Stimulated activated CD8-positive, alpha-beta memory T cell treated with anti-CD3 and anti-CD28 coated beads, Interleukin-2, amount 100 ng/mL, for 48 hours (primary cell): ENCODE results near the gene ATXN7L2.
A peak's percentile ranks its signal among the peaks of the same experiment; 100 is the strongest.

Source experiments
- DNase-seq, 2 donors: peaks; one replicate each; pipeline ENCODE4 v3.0.0-alpha.2; 2020; ENCODE audit warnings: low read depth in 2 of 2

ATXN7L2 gene

DNA sequence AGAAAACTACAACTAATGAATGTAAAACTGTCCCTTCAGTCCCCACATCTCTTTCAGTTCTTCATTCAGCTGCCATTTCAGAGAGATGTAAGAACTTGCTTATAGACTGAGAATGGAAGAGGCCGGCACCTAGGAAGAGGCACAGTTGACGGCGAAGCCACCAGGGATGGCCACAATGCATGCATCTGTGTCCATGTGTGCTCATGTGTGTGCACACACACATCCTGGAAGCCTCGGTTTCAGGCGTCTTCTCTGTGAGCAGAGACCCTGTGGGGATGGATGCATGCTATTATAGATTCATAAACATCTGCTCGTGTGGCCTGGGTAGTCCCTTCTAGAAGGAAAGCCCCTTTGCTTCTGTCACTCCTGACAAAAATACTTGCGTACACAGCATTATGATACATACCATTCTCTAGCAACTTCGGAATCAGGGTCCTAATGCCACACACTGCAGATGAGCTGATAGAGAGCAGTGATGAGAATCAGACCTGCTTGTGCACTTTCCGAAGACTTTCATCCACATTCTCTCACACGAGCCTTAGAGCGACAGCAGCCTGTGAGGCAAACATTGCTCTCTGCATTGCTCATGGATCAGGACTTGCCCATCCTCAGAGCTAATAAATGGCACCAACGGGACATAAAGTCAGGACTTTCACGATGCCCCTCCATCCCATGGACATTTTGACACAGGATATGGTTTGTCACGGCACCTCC, 43.5 kb downstream of the ATXN7L2 start:
- no peak for DNase-seq

DNA sequence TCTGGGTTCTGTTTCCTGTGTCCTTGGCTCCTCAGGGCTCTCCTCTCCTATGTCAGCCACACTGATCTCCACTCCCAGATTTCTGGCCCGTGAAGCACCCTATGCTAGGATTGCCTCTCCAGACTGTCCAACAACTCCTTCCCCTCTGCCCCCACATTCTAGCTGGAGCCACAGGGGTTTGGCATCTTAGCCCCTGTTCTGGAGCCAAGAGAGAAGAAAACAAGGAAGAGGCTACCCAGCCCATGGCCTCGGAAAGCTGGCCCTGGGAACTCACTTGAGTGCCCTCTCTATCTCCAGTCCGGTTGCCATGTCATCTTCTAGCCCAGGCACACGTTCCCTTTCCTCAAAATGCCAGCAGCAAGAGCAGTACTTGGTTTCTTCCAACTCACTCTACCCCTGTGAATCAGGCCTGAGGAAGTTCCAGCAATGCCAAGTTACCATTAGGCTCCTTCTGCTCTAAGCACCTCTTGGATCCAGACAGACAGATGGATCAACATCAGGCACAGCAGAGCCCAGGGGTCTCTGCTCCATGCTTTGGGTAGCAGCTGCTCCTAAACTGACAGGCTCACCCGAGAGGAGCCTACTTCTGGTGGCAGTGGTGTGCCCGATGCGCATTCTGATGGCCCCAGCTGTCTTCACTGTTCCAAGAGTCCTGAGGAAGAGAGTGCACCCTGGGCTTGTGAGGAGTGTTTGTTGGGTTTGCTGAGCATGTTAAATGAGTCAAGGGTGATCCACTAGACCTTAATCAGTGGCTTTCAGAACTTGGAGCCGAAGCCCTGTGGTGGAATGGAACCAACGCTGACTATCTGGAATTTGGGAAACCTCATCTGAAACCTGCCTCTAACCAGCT, 44.4 kb downstream of the ATXN7L2 start:
- DNase-seq = no peak

DNA sequence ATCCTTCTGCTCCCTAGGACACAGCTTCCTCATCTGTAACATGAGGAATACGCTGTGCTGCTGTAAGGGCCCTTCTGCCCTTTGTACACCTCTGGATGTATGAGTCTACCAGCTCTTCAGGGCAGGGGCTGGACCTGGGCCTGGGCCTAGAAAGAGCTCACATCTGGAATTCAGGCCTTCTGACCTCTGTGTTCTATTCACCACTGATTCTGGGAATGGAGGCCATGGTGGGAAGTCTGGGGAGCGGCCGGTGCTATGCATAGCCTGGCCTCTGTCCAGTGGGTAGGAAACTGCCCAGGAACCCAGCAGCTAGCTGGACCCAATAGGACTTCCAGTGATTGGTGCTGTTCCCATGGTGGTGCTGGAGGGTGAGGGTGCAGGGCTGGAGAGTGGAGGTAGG, 45.0 kb downstream of the ATXN7L2 start:
- no peak for DNase-seq

DNA sequence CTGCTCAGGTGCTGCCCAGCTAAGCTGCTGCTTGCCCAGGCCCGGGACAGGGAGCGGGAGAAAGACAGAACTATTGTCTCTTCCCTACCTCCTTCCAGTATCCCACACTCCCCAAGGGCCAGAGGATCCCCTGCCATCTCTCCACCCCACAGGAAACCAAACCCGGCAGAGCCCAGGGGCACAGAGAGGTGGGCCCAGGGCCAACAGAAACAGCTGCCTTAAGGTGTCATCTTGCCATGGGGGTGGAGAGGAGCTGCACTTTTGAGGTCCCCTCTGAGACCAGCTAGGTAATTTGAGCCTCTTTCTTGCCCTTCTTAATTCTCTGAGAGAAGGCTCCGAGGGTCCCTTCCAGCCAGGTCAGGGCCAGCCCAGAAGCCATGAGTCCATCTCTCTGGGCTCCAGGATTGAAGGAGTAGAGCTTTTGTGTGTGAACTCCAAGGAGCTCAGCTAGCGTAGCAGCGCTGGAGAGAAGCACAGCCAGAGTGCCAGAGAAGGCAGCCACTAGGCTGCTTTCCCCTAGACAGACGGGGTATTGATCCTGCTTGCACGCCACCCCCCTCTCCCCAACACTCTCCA, 46.3 kb downstream of the ATXN7L2 start:
- DNase-seq = no peak

DNA sequence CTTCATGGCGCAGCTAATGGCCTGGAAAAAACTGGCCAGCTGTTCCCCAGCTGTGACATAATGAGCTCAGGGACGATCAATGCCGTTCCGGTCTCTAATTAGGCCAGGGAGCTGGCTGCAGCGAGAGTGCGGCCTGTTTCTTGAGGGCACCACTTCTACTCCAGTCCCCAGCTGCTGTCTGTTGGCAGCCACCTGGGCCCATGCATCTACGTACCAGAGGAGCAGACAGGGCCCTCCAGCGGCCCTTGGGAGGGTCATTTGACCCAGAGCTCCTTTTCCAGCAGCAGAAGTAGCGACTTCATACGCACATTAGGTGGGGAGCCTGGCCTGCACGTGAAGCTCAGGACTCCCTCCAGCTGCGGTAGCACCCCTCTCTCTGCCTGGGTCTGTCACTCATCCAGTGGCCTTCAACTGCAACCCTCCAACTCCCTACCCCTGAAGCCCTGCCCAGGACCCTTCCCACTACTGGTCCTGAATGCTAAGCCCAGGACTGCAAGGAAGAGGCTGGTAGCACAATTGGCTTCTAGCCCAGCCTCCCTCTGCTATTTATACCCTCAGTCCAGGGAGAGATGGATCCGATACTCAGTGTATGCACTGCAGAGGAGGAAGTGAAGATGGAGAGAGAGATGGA, 46.9 kb downstream of the ATXN7L2 start:
- no peak for DNase-seq

DNA sequence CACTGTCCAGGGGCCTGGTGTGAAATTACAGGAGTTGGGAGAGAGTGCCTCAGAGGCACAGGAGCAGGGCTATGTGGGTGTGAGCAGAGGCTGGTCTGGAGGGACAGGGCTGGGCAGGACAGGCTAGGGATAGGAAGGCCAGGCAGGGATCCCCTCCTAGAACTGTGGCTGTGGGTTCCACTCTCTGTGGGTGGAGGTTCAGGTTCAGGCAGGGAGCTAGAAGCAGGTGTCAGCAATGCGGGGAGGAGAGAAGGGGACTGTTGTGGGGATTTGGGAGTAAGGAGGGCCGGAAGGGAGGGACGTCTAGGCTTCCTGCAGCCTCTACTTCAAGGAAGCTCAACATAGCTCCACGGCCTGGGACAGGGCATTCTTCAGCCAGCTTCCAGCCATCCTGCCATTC, 47.7 kb downstream of the ATXN7L2 start:
- DNase-seq = no peak

DNA sequence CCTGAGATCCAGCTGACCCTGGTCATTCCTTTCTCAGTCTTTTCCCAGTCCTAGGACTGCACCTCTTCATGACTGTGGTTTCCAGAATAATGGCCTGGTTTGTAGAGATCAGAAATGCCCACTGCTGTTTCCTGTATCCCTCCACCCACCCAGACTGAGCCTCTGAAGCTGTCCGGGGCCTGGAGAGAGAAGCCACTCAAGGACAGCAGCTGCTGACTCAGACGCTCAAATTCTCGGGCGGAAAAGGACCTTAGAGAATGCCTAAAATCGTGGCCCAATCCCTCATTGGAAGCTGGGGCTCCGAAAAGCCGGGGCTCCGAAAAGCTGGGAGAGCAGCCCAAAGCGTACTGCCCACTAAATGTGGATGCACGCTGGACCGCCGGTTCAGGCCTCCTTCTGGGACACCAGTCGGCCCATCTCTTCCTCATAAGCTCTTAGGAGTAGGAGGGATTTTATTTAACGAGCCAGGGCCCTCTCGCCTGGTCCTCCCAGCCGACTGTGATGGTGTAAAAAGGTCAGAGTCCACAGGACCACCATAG, 48.2 kb downstream of the ATXN7L2 start:
- no peak for DNase-seq

DNA sequence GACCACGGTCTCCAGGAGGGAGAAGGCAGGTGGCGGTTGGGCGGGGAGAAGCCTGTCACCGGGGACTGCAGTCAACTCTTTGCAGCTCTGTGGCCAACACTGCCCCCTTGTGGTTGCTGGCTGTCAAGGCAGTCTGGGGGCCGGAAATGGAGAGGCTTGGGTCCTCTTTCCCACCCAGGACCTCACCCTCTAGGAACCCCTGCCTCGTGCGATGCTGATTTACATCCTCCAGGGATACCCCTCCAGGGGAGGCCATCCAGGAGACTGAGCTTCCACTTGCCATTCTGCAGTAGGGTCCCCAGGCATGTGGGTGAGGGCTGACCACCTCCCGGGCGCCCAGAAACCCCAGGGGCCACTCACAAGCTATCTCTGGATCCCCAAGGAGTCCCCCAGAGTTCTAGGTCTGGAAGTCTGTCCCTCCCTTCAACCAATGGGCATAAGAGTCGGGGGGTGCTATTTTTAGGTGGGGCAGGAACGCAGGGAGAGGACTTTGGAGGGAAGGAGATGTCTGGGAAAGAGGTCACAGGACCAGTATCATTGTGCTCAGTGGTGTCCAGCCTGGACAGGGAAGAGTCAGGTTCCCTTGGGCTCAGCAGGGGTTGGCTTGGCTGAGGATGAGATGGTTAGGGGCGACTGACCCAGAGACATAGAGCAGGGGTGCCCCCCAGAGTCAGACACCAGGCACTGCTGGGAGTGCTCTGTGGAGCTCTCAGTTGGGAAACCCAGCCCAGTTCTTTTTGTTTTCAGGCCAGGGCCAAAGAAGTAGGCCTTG, 48.8 kb downstream of the ATXN7L2 start:
- peak; percentile 79 to 87 for DNase-seq

DNA sequence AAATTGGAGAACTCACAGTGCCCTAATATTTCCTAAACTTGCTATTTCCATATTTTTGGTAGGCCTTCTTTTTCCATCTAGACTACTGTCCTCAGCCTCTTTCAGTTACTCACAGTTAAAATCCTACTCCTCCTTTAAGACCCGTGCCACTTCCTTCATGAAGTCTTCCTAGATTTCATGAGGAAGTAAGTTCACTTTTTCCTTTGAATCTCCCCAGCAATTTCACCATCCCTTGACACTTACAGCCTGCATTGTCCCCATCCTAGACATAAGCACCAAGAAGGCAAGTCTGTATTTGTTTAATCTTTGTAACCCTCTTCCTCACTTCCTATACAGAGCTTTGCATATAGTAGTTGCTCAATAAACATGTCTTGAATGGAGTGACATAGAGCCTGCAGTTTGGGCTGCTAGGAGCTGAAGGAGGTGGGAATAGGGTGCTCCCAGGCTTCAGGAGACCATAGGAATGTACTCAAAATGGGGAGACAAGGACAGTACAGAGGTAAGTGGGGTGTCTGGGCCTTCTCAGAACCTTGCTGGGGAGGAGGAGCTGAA, 50.7 kb downstream of the ATXN7L2 start:
- DNase-seq = no peak

DNA sequence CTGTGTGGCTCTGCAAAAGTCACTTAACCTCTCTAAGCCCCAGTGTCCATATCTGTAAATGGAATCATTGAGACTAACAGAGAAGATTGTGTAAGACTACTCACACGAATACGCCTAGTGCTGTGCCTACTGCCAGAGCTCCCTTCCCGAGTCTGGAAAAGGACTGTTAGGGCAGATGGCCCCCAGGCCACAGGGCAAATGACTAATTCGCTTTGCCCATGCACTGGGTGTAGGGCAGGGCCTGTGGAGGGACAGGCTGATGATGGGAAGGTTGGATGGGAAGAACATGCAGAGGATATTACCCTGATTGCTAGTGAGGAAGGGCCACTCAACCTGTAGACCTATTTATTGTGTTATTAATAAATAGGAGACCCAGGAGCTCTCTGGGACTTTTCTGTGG, 51.8 kb downstream of the ATXN7L2 start:
- DNase-seq = no peak

DNA sequence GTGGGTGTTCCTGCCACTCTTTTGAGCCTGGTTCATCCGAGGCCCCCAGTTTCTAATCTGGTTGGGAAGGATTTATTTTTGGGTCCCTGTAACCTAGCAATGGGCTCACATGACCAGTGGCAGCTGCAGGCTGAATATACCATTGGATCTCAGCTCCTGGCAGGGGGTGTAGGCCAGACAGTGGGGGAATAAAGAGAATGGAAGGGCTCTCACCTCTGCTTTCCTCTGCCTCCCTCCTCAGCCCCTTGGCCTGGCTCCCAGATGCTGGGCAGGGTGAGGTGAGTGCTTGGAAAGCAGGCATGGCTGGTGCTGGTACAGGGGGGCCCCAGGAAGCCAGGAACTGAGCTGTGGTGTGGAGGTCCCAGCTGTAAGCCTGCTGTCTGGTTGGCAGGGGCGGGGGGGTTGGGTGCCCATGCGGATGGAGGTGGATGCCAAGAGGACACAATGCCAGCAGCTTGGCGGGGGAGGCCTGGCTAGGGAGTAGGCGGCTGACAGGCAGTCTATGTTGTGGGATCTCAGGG, 52.3 kb downstream of the ATXN7L2 start:
- no peak for DNase-seq

DNA sequence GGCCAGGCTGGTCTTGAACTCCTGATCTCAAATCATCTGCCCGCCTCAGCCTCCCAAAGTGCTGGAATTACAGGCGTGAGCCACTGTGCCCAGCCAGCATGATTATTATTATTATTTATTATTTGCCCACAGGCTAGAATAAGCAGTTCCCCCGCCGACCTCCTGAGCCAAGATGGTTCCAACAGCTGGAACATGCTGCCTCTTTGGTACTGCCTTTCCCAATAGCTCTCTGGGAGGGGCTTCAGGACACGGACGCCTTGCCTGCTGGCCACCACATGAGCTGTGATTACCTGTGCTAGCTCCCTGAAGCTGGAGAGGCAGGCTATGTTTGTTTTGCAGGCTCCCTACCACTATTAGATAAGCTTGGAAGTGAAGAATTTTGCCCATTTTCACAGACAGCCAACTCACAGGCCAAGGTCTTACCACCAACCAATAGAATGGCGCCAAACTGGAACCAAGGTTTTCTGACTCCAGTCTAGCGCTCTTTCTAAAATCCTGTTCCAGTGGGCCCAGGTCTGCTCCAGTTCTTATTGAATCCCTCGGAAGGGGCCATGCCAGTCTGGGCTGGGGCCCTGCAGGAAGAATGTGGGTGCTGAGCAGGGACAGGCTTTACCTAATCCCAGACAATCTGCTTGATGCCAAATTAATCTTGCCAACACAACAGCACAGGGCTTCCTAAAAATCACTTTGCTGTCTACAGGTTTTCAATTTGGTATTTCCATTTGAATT, 53.9 kb downstream of the ATXN7L2 start:
- DNase-seq = no peak

DNA sequence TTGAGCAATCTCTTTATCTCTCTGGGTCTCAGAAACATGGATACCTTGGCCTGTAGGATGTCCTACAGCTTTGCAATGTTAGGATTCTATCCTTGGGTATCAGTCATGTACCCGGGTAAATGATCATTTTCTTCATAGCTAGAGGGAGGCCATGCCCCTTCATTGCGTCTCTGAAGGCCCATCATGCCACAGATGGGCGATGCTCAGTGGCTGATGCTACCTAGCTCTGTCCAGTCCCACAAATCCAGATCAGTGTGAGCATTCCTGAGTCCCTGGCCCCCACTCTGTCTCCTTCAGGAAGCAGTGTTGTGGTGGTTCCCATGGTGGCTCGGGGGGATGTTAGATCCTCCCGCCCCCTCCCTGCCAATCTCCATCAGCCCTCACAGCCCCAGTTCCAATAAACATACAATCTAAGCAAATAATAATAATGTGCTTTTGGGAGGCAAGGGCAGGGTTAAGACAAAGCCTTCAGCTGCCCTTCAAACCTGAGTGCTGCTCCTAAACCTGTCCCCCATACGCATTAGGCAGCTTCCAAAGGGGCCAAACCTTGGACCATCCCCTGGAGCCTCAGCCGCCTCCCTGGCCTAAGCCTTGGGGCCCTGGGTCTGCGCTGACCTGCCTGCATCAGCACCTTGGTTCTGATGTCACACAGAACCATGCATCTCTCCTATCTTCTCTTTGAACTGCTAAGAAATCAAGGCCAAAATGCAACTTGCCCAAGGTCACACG, 55.3 kb downstream of the ATXN7L2 start:
- no peak for DNase-seq

DNA sequence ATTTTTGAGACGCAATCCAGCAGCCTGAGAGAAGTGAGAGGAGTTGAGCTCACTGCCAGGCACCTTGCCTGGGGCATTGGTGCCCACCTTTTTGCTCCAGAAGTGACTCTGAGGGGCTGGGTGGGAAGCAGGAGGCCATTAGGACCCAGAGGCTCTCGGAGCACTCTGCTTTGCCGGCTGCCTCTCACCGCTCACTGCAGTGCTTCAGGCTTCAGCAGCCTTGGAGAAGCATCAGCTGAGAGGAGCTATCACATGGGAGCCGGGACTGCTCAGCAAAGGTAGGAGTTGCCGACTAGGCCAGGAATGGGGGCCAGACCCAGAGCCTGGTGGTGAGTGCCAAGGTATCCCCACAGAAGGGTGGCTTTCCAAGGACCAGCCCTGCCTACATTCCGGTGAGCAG, 56.0 kb downstream of the ATXN7L2 start, which contains the start of gene GPR61:
Gene GPR61 (plus strand): TSS at position 197 of the 400 bp plus-strand sequence. CDS start 3,151 bp downstream, outside the sequence.
- DNase-seq = no peak

DNA sequence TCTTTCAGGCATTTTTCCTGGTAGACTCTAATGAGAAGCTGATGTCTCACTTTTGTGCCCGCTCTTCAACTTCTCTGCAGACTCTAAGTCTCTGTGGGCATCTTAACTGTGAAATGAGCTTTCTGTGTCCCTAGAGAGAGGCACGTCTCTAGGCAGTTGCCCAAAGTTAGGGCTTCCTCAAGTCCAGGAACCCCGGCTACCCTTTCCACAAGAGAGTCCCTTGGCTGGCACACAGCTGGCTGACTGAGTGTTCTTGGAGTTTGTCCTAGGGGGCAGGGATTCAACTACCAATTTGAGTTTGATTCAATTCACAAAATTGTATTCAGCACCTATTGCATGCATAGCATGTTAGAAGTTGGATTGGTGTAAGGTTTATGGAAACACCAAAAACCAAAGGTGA, 57.4 kb downstream of the ATXN7L2 start:
- no peak for DNase-seq
